Activated T-cell treated with anti-CD3 and anti-CD28 coated beads, Interleukin-2, amount 50 U/mL, for 72 hours (primary cell): ENCODE measurements around the gene ZNF385B. TPM values are rescaled to one million over a fixed set of nuclear protein-coding genes. Genes with fewer than 3 reads are reported as not detected.

Experiments
- ATAC-seq, 2 donors: fragments of 150-1000 bp; cut with Tn5 transposase; replicated peaks in 1 of 2; 2 replicates each; pipeline ENCODE4 v1.10.0; 2021; ENCODE audit warnings: moderate library complexity in 2 of 2, mild to moderate bottlenecking in 1 of 2
- DNase-seq, 2 donors: peaks; one replicate each; pipeline ENCODE4 v3.0.0; 2021 to 2022; ENCODE audit warnings: mixed read lengths in 1 of 2
- H3K27ac Mint-ChIP-seq: one replicate; pipeline ENCODE4 v1.8.0; 2022; ENCODE audit warnings: mild to moderate bottlenecking, moderate library complexity, mixed read lengths
- H3K27me3 Mint-ChIP-seq: one replicate; pipeline ENCODE4 v1.8.0; 2022; ENCODE audit warnings: low read depth, mixed read lengths
- H3K36me3 Mint-ChIP-seq, 2 donors: one replicate each; pipeline ENCODE4 v1.8.0; 2022; ENCODE audit warnings: mixed read lengths in 2 of 2, mild to moderate bottlenecking in 1 of 2; ENCODE audit not compliant: insufficient read depth in 2 of 2
- H3K4me1 Mint-ChIP-seq: one replicate; pipeline ENCODE4 v1.8.0; 2022; ENCODE audit warnings: low read depth, mixed read lengths
- H3K4me3 Mint-ChIP-seq, 2 donors: one replicate each; pipeline ENCODE4 v1.8.0; 2022; ENCODE audit warnings: mild to moderate bottlenecking in 2 of 2, mixed read lengths in 2 of 2, moderate library complexity in 2 of 2
- H3K9me3 Mint-ChIP-seq, 2 donors: one replicate each; pipeline ENCODE4 v1.8.0; 2022; ENCODE audit warnings: mixed read lengths in 2 of 2
- total RNA-seq, 2 donors: library from RNA; stranded (reverse); gene quantifications; one replicate each; pipeline ENCODE4 v1.2.3, GENCODE V29; 2022

The ZNF385B gene
- total RNA-seq, 2 donors from 2014 or later: not detected

GRCh38 chr2:179675435-179675834 is 186.0 kb downstream of the ZNF385B start:
- Mint-ChIP-seq H3K36me3 (no peaks in the 10 kb centered on the region), H3K9me3 (peaks cover 0 to 3% of the 10 kb centered on the region in 2 donors), H3K27me3 (no peaks in the 10 kb centered on the region), H3K4me1 (no peaks in the 10 kb centered on the region), H3K4me3 (no peak overlapping the region), H3K27ac (no peak overlapping the region)
- DNase-seq (no peak), ATAC-seq (no peak)

GRCh38 chr2:179671043-179671981 is 190.1 kb downstream of the ZNF385B start:
- Mint-ChIP-seq H3K4me1 (no peaks in the 10 kb centered on the region), H3K36me3 (no peaks in the 10 kb centered on the region), H3K27ac (no peak overlapping the region), H3K4me3 (no peak overlapping the region), H3K27me3 (no peaks in the 10 kb centered on the region), H3K9me3 (peaks cover 0 to 3% of the 10 kb centered on the region in 2 donors)
- DNase-seq: no peak
- no peak for ATAC-seq

DNA sequence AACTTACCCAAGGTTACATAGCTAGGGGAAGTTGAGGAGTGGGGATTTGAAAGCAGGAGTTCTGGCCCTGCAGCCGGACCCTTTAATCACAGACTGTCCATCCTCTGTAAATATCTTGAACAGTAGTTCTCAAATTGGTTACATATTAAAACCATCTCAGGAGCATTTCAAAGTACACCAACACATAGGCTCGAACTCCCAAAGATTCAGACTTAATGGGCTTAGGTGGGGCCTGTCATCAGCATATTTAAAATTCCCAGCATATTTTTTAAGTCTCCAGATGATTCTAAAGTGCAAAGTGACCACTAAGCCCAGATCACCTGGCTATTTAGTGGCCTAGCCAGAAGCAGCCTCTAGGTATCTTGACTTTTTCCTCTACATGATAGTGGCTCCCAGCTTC is 192.2 kb downstream of the ZNF385B start:
- Mint-ChIP-seq H3K9me3 (no peaks in the 10 kb centered on the region), H3K27me3 (no peaks in the 10 kb centered on the region), H3K36me3 (no peaks in the 10 kb centered on the region), H3K27ac (no peak overlapping the region), H3K4me1 (no peaks in the 10 kb centered on the region), H3K4me3 (no peak overlapping the region)
- DNase-seq: no peak
- ATAC-seq: no peak

DNA sequence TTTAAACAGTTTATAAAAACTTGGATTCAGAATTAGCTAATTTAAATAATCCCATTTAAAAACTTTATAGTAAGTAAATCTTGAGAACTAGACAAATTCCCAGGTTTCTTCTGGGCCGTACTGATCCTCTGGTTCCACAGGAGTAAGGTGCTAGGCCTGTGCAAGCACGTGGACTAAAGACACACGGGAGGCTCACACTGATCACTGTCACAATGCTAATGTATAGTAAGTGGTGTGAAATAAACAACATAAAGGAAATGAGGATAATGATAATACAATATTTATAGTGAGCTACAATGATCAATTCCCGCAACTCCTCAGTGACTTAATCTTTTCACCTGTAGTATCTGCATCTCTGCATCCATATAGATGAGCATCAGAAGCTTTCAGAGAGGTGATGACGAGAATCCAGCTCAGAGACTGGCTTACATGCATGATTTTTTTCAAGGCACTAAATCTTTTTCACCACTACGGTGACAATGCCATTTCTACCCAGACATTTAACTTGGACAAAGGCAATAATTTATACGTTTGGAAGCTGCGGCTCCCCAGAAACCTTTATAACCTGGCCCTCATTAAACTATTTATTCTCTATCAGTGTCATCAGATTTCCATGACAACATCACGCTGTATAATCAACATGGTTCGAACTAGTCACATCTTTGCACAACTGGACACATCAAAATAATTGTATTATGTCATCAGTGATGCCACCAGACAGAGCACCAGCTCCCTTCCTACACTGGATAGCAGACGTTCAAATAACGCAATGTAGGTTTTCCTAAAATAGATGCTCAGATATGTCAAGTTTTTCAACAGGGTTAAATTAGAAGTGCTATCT is 196.2 kb downstream of the ZNF385B start:
- DNase-seq (no peak), ATAC-seq (no peak)
- H3K36me3 Mint-ChIP-seq: no peaks in the 10 kb centered on the region
- H3K27me3 Mint-ChIP-seq: no peaks in the 10 kb centered on the region
- H3K4me3 Mint-ChIP-seq: no peak overlapping the region
- H3K4me1 Mint-ChIP-seq: no peaks in the 10 kb centered on the region
- H3K9me3 Mint-ChIP-seq: no peaks in the 10 kb centered on the region
- no peak overlapping the region for H3K27ac Mint-ChIP-seq

DNA sequence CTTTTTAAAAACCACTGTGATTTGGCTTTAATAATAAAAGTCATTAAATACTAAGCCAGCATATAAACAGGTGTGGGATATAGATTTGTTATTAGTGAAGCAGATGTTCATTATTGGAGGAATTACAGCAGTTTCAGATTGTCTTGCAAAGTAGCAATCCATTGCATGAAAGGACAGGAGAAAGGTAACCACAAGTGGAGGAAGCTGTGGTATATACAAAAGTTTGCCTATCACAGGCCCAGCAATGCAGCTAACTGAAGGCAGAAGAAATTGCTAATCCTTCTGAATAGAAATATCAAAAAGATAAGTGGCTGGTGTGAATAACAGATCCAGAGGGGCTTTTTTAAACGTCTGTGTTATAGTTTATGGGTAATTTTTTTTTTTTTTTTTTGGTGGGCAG is 199.4 kb downstream of the ZNF385B start:
- no peaks in the 10 kb centered on the region for H3K9me3 Mint-ChIP-seq
- H3K27me3 Mint-ChIP-seq: no peaks in the 10 kb centered on the region
- no peak overlapping the region for H3K27ac Mint-ChIP-seq
- no peak for ATAC-seq
- H3K4me1 Mint-ChIP-seq: no peaks in the 10 kb centered on the region
- no peaks in the 10 kb centered on the region for H3K36me3 Mint-ChIP-seq
- no peak for DNase-seq
- H3K4me3 Mint-ChIP-seq: no peak overlapping the region

DNA sequence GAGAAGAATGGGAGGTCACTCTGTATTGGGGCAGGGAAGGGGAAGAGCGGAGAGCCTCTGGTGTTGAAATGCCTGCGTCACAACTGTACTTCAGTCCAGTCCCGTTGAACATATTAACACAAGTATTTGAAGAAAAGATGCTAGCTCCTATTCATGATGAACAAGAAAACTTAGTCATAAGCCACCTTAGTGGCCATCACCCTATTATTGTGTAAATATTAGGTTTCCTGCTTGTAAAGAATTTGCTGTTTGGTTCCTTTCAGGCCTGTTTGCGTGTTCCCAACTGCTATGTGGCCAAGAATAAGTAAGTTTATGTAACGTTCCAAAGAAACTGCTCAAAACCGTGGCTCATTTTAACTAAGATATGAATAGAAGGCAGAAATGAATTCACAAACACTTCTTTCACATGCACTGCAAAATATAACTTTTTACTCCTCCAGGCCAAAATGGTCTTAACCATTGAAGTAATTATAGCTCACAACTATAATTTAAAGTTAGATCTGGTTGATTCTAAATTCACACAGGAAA is 204.3 kb downstream of the ZNF385B start:
- Mint-ChIP-seq H3K4me3 (no peak overlapping the region), H3K9me3 (no peaks in the 10 kb centered on the region), H3K27ac (no peak overlapping the region), H3K36me3 (no peaks in the 10 kb centered on the region), H3K4me1 (no peaks in the 10 kb centered on the region), H3K27me3 (no peaks in the 10 kb centered on the region)
- DNase-seq (no peak), ATAC-seq (no peak)

- DNase-seq (no peak), ATAC-seq (no peak)
- no peaks in the 10 kb centered on the region for H3K4me1 Mint-ChIP-seq
- H3K36me3 Mint-ChIP-seq: no peaks in the 10 kb centered on the region
- no peak overlapping the region for H3K4me3 Mint-ChIP-seq
- no peaks in the 10 kb centered on the region for H3K27me3 Mint-ChIP-seq
- no peaks in the 10 kb centered on the region for H3K9me3 Mint-ChIP-seq
- no peak overlapping the region for H3K27ac Mint-ChIP-seq
Observed at GRCh38 chr2:179655627-179656026, 205.8 kb downstream of the ZNF385B start.

DNA sequence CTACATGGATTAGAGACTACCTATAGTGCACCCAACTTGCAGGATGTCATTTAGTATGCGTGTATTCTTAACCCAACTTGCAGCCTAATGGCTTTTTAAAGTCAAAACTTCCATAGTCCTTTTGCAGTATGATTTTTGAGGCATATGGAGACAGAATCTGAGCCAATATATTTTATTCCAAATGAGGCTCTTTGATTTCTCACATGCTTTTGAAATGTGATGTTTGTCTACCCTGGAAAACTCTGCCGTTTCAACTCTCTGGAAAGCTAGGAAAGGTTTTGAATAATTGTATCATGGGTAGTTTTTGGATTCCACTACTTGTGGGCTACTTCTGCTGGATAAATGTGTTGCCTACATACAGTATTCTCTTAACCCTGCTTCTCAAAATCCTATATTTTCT is 206.6 kb downstream of the ZNF385B start:
- Mint-ChIP-seq H3K27me3 (no peaks in the 10 kb centered on the region), H3K4me1 (no peaks in the 10 kb centered on the region), H3K4me3 (no peak overlapping the region), H3K36me3 (no peaks in the 10 kb centered on the region), H3K9me3 (no peaks in the 10 kb centered on the region), H3K27ac (no peak overlapping the region)
- no peak for ATAC-seq
- no peak for DNase-seq

- Mint-ChIP-seq H3K4me3 (no peak overlapping the region), H3K9me3 (no peaks in the 10 kb centered on the region), H3K27me3 (peaks cover 8% of the 10 kb centered on the region), H3K36me3 (no peaks in the 10 kb centered on the region), H3K4me1 (no peaks in the 10 kb centered on the region), H3K27ac (no peak overlapping the region)
- no peak for ATAC-seq
- DNase-seq: no peak
Observed at GRCh38 chr2:179652296-179652695, 209.1 kb downstream of the ZNF385B start.

DNA sequence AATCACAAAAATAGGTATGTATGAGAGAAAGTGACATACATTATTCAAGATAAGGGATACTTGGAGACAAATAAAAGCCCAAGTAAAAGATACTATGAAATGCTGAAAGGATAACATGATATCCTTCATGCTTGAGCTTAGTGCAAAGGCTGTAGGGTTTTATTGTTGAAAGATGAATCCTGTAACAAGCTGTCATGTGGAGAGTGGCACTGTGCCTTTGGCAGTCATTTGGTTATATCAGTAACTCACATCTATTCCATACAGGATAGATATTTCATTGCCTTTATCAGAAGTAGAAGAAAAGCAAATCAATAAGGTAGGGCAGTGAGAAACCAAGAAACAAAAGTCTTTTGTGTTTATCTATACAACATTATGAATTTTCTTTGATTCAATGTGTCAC is 211.0 kb downstream of the ZNF385B start:
- Mint-ChIP-seq H3K4me3 (no peak overlapping the region), H3K9me3 (no peaks in the 10 kb centered on the region), H3K4me1 (no peaks in the 10 kb centered on the region), H3K36me3 (no peaks in the 10 kb centered on the region), H3K27ac (no peak overlapping the region), H3K27me3 (peaks cover 10% of the 10 kb centered on the region)
- ATAC-seq (no peak), DNase-seq (no peak)

DNA sequence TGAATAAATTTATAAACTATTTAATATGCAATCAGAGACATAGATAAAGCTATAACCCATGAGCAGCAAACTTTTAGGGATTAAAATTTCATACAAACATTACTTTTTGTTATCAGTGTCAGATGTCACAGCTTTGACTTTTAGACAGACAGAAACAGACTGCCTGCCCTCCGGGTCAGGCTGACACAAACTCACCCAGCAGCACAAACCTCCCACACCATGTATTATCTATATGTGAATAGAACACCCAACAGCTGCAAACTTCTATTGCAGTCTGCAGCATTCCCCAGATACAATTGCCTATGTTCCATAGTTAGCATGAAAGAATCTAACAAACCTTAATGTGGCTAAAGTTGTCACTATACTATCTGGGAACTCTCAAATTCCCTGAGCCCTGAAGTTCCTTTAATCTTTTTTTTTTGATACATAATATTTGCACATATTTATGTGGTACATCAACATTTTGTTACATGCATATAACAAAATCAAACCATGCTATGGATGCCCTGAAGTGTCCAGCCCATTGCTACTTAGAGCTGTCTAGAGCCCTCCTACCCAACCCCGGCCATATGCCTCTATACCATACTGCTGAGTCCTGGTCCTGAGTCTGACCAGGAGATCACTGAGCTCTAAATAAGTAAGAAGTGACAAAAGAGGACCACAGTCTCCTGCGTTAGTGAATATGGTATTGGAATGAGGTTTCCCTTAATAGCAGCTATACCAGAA is 214.4 kb downstream of the ZNF385B start:
- Mint-ChIP-seq H3K4me1 (no peaks in the 10 kb centered on the region), H3K36me3 (no peaks in the 10 kb centered on the region), H3K27me3 (peaks cover 10% of the 10 kb centered on the region), H3K4me3 (no peak overlapping the region), H3K9me3 (no peaks in the 10 kb centered on the region), H3K27ac (no peak overlapping the region)
- DNase-seq (no peak), ATAC-seq (no peak)

DNA sequence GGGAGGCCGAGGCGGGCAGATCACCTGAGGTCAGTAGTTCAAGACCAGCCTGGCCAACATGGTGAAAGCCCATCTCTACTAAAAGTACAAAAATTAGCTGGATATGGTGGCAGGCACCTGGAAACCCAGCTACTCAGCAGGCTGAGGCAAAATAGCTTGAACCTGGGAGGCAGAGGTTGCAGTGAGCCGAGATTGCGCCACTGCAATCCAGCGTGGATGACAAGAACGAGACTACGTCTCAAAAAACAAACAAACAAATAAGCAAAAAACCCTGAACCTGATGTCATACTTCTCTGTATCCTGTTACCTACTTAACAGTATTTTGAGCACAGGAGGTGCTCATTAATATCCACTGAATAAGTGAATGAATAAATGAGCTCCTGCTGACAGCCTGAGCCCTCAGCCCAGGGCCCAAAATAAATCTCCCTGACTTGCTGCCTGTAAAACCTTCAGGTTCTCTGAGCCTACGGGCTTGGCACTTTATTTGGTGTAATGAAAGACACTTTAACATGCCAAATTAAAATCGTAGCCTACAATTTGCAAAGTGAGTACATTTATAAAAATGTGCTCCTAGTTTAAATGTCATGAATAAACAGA is 215.1 kb downstream of the ZNF385B start:
- H3K27ac Mint-ChIP-seq: no peak overlapping the region
- ATAC-seq: no peak
- no peaks in the 10 kb centered on the region for H3K4me1 Mint-ChIP-seq
- H3K27me3 Mint-ChIP-seq: peaks cover 10% of the 10 kb centered on the region
- H3K9me3 Mint-ChIP-seq: no peaks in the 10 kb centered on the region
- no peaks in the 10 kb centered on the region for H3K36me3 Mint-ChIP-seq
- H3K4me3 Mint-ChIP-seq: no peak overlapping the region
- DNase-seq: no peak
